Sigmoid colon (tissue), 3 donors: ENCODE results near the gene IMPA2.

Source experiments
- POLR2A ChIP-seq, 2 donors: fragments of 450-650 bp; IDR thresholded peaks; one replicate each; pipeline ENCODE4 v1.6.1; 2016; ENCODE audit warnings: antibody characterized with exemption in 2 of 2, mild to moderate bottlenecking in 2 of 2, moderate library complexity in 2 of 2
- TF ChIP-seq, protein P1 (sequence below), 4 experiments: fragments of 450-650 bp in 3 of 4; fragments of 200-600 bp in 1 of 4; IDR thresholded peaks; one replicate each; pipeline ENCODE4 v1.5.1; 2016 to 2019; ENCODE audit warnings: antibody characterized with exemption in 4 of 4, mild to moderate bottlenecking in 3 of 4, moderate library complexity in 2 of 4

DNA sequence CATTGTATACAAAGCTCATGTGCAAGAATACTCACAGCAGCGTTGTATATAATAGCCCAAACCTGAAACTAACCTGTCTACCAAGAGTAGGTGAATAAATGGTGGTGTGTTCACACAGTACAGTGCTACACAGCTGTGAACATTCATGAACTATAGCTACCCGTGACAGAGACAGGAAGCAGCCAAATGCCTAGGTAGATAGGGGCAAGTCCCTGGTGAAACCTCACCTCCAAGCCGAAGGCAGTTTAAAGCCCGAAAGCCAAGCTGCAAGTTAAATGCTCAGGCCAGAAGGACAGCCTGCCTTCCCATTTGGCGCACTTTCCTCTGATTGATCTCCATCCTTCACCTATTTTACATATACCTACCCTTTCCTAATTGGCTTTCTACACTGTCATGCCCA, 36.5 kb upstream of the IMPA2 start:
- TF ChIP-seq, protein P1, sequence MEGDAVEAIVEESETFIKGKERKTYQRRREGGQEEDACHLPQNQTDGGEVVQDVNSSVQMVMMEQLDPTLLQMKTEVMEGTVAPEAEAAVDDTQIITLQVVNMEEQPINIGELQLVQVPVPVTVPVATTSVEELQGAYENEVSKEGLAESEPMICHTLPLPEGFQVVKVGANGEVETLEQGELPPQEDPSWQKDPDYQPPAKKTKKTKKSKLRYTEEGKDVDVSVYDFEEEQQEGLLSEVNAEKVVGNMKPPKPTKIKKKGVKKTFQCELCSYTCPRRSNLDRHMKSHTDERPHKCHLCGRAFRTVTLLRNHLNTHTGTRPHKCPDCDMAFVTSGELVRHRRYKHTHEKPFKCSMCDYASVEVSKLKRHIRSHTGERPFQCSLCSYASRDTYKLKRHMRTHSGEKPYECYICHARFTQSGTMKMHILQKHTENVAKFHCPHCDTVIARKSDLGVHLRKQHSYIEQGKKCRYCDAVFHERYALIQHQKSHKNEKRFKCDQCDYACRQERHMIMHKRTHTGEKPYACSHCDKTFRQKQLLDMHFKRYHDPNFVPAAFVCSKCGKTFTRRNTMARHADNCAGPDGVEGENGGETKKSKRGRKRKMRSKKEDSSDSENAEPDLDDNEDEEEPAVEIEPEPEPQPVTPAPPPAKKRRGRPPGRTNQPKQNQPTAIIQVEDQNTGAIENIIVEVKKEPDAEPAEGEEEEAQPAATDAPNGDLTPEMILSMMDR (IDR thresholded peaks at IDR 0.05): no peak
- TF ChIP-seq POLR2A (IDR thresholded peaks at IDR 0.05): no peak
